Natural killer cell (primary cell): ENCODE results near the gene GRB2. TPM values are rescaled to one million over a fixed set of nuclear protein-coding genes. Genes with fewer than 3 reads are reported as not detected.

Experiments
- ATAC-seq, 3 donors: fragments of 150-1000 bp in 2 of 3; fragments of 200-7000 bp in 1 of 3; cut with Tn5 transposase; 1 replicate in 1 of 3; 2 replicates in 2 of 3; pipeline ENCODE4 v1.10.0; 2021; ENCODE audit warnings: mild to moderate bottlenecking in 2 of 3, moderate library complexity in 2 of 3
- DNase-seq, 2 donors: peaks; one replicate each; pipeline versions ENCODE4 v3.0.0 to v3.0.0-alpha.2; 2013 to 2021; ENCODE audit warnings: mixed read lengths in 1 of 2
- H3K27ac ChIP-seq: one replicate; pipeline ENCODE4 v1.5.1; 2013; ENCODE audit warnings: mild to moderate bottlenecking, low read length
- H3K27me3 ChIP-seq: one replicate; pipeline ENCODE4 v1.6.1; 2013; ENCODE audit warnings: low read length; ENCODE audit not compliant: control insufficient read depth, insufficient read depth
- H3K36me3 ChIP-seq: one replicate; pipeline ENCODE4 v1.6.1; 2013; ENCODE audit warnings: low read length; ENCODE audit not compliant: control insufficient read depth, insufficient read depth
- H3K4me1 ChIP-seq: one replicate; pipeline ENCODE4 v1.6.1; 2013; ENCODE audit warnings: low read length; ENCODE audit not compliant: control insufficient read depth, insufficient read depth
- H3K4me3 ChIP-seq: one replicate; pipeline ENCODE4 v1.5.1; 2013; ENCODE audit warnings: low read length
- H3K9me3 ChIP-seq: one replicate; pipeline ENCODE4 v1.6.1; 2013; ENCODE audit warnings: low read length; ENCODE audit not compliant: control insufficient read depth, insufficient read depth
- H3K27ac Mint-ChIP-seq, 2 donors: one replicate each; pipeline ENCODE4 v1.8.0; 2022; ENCODE audit warnings: mild to moderate bottlenecking in 2 of 2, mixed read lengths in 2 of 2, moderate library complexity in 1 of 2
- H3K27me3 Mint-ChIP-seq, 2 donors: one replicate each; pipeline ENCODE4 v1.8.0; 2022; ENCODE audit warnings: low read depth in 2 of 2, mixed read lengths in 2 of 2
- H3K36me3 Mint-ChIP-seq: one replicate; pipeline ENCODE4 v1.8.0; 2022; ENCODE audit warnings: mixed read lengths
- H3K4me1 Mint-ChIP-seq, 2 donors: one replicate each; pipeline ENCODE4 v1.8.0; 2022; ENCODE audit warnings: mixed read lengths in 2 of 2
- H3K4me3 Mint-ChIP-seq: one replicate; pipeline ENCODE4 v1.8.0; 2022; ENCODE audit warnings: mild to moderate bottlenecking, moderate library complexity, mixed read lengths
- H3K9me3 Mint-ChIP-seq, 2 donors: one replicate each; pipeline ENCODE4 v1.8.0; 2022; ENCODE audit warnings: mixed read lengths in 2 of 2
- WGBS: methylation state at CpG from one replicate; pipeline ENCODE4 v1.1.7; 2013; ENCODE audit warnings: missing lambda C conversion rate; ENCODE audit not compliant: insufficient coverage; 5-methylcytosine and 5-hydroxymethylcytosine counted together
- intact Hi-C: fragments of 100-400 bp; cut with micrococcal nuclease; formaldehyde crosslinking; loops from one replicate; pipeline ENCODE4 v1.14.2; 2022
- total RNA-seq, 4 donors: library from RNA; stranded (reverse); fragments of 120-200 nt in 1 of 4; gene quantifications; one replicate each; pipeline versions ENCODE4 v1.2.3 to v1.2.4, GENCODE V29; 2013 to 2022
- TF ChIP-seq, protein P1 (sequence below): fragments of 200-600 bp; IDR thresholded peaks from one replicate; pipeline ENCODE4 v1.8.0; 2022; ENCODE audit warnings: antibody characterized with exemption

The GRB2 gene
- total RNA-seq, 3 donors from 2014 or later (not counting 1 experiment from before 2014, with no cell fraction given): 115 to 142 (median 116) TPM

DNA sequence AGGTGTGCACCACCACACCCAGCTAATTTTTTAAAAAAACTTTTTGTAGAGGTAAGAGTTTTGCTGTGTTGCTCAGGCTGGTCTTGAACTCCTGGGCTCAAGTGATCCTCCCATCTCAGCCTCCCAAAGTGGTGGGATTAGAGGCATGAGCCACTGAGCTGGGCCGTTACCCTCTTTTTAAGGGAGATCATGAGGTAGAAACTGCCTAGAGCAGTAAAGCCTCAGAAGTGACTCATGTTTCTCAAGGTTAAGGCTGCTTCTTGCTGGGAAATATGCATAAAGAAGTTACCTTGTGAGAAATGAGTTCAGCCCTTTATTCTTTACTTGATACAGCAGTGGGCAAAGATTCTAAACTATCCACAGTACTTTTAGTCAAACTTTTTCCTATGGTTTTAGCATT, 38.2 kb downstream of the GRB2 start:
- Histone ChIP-seq H3K27ac (no peak overlapping the region), H3K9me3 (no peaks in the 10 kb centered on the region), H3K27me3 (no peaks in the 10 kb centered on the region), H3K4me3 (no peak overlapping the region), H3K36me3 (no peaks in the 10 kb centered on the region), H3K4me1 (peaks cover 24% of the 10 kb centered on the region)
- Mint-ChIP-seq H3K4me3 (no peak overlapping the region), H3K27me3 (no peaks in the 10 kb centered on the region), H3K36me3 (no peaks in the 10 kb centered on the region), H3K4me1 (peaks cover 71 to 78% of the 10 kb centered on the region in 2 donors), H3K27ac (peak overlapping the region in 1 of 2 donors; percentile 35), H3K9me3 (no peaks in the 10 kb centered on the region)
- ATAC-seq: no peak
- intact Hi-C loops: no loop called here
- TF ChIP-seq, protein P1, sequence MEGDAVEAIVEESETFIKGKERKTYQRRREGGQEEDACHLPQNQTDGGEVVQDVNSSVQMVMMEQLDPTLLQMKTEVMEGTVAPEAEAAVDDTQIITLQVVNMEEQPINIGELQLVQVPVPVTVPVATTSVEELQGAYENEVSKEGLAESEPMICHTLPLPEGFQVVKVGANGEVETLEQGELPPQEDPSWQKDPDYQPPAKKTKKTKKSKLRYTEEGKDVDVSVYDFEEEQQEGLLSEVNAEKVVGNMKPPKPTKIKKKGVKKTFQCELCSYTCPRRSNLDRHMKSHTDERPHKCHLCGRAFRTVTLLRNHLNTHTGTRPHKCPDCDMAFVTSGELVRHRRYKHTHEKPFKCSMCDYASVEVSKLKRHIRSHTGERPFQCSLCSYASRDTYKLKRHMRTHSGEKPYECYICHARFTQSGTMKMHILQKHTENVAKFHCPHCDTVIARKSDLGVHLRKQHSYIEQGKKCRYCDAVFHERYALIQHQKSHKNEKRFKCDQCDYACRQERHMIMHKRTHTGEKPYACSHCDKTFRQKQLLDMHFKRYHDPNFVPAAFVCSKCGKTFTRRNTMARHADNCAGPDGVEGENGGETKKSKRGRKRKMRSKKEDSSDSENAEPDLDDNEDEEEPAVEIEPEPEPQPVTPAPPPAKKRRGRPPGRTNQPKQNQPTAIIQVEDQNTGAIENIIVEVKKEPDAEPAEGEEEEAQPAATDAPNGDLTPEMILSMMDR: no peak
- WGBS: 71% methylated on average over 1 of the region's 1 CpG
- no peak for DNase-seq

DNA sequence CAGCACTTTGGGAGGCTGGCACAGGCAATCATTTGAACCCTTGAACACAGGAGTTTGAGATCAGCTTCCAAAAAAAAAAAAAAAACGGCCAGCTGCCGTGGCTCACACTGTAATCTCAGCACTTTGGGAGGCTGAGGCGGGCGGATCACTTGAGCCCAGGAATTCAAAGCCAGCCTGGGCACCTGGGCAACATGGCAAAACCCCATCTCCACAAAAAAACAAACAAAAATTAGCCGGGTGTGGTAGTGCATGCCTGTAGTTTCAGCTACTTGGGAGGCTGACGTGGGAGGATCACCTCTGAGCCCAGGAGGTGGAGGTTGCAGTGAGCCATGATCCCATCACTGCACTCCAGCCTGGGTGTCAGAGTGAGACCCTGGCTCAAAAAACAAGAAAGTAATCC, 39.0 kb downstream of the GRB2 start:
- Histone ChIP-seq H3K4me3 (no peak overlapping the region), H3K36me3 (no peaks in the 10 kb centered on the region), H3K27me3 (no peaks in the 10 kb centered on the region), H3K4me1 (peaks cover 19% of the 10 kb centered on the region), H3K9me3 (no peaks in the 10 kb centered on the region), H3K27ac (no peak overlapping the region)
- Mint-ChIP-seq H3K4me3 (no peak overlapping the region), H3K27me3 (no peaks in the 10 kb centered on the region), H3K4me1 (peaks cover 71 to 77% of the 10 kb centered on the region in 2 donors), H3K36me3 (no peaks in the 10 kb centered on the region), H3K27ac (no peak overlapping the region), H3K9me3 (no peaks in the 10 kb centered on the region)
- TF ChIP-seq, protein P1: no peak
- intact Hi-C loops: no loop called here
- DNase-seq (no peak), ATAC-seq (no peak)
- 90% methylated on average over 5 of the region's 6 CpGs for WGBS

DNA sequence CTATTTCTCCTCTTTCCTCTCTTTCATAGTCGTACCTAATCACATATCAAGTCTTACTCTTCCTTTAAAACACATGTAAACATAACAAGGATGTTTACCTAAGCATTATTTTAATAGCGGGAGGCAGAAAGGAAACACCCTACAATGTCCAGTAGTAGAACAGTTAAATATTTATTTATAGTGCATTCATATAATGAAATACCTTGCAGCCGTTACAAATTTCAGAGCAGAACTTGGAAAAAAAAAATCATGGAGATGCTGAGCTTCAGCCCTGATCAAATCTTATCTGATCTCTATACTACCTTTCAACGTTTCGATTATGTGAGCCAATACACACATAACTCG, 39.6 kb downstream of the GRB2 start:
- no peaks in the 10 kb centered on the region for H3K9me3 Mint-ChIP-seq

More for the DNA sequence above, 39.6 kb downstream of the GRB2 start:
- TF ChIP-seq, protein P1: no peak
- Mint-ChIP-seq H3K27me3 (no peaks in the 10 kb centered on the region), H3K4me3 (no peak overlapping the region), H3K4me1 (peaks cover 72 to 77% of the 10 kb centered on the region in 2 donors), H3K36me3 (no peaks in the 10 kb centered on the region), H3K27ac (peak overlapping the region; percentile 56 to 57)
- DNase-seq (no peak), ATAC-seq (no peak)
- H3K27me3 ChIP-seq: no peaks in the 10 kb centered on the region
- peaks cover 17% of the 10 kb centered on the region for H3K4me1 ChIP-seq
- no peaks in the 10 kb centered on the region for H3K36me3 ChIP-seq
- no peak overlapping the region for H3K27ac ChIP-seq
- H3K4me3 ChIP-seq: no peak overlapping the region
- intact Hi-C loops: no loop called here
- no peaks in the 10 kb centered on the region for H3K9me3 ChIP-seq
- 65% methylated on average over 5 of the region's 6 CpGs for WGBS
